IMR-90 (cell line): Measurements from ENCODE around the gene BCKDK. TPM values are rescaled to one million over a fixed set of nuclear protein-coding genes. Genes with fewer than 3 reads are reported as not detected.

Source experiments
- ATAC-seq: fragments of 200-7000 bp; cut with Tn5 transposase; 2 replicates; pipeline ENCODE4 v1.9.1; 2020; ENCODE audit warnings: low read depth, mild to moderate bottlenecking, moderate library complexity
- BruUV-seq: library from RNA; stranded (reverse); fragments of 400-500 nt; replicated peaks from 2 replicates; lab custom pipeline; 2021; lab: Mats Ljungman, UMichigan
- CTCF ChIA-PET: fragments of 300-600 bp; formaldehyde crosslinking; extraction: SDS; loops from one replicate; lab custom pipeline; 2021; ENCODE audit warnings: antibody characterized with exemption; lab: Yijun Ruan, JAX
- POLR2A ChIA-PET: fragments of 300-600 bp; sonication (Branson Sonifier 250); formaldehyde crosslinking; loops from one replicate; lab custom pipeline; 2022; ENCODE audit warnings: antibody characterized with exemption; ENCODE audit not compliant: unreplicated experiment; lab: Charles Lee
- DNase-seq: peaks from one replicate; pipeline ENCODE4 v3.0.0; 2013
- H2AFZ ChIP-seq: replicated peaks from 2 replicates; pipeline ENCODE3; 2013; ENCODE audit warnings: low read length, mild to moderate bottlenecking; ENCODE audit not compliant: poor library complexity
- H2AK5ac ChIP-seq: 2 replicates; pipeline ENCODE4 v1.6.1; 2013; ENCODE audit warnings: low read depth, low read length, inconsistent platforms
- H2AK9ac ChIP-seq: replicated peaks from 2 replicates; pipeline ENCODE3; 2013; ENCODE audit warnings: mild to moderate bottlenecking, low read depth, low read length, moderate library complexity; ENCODE audit not compliant: poor library complexity
- H2BK120ac ChIP-seq: 2 replicates; pipeline ENCODE4 v1.6.1; 2013; ENCODE audit warnings: low read depth, low read length, inconsistent platforms
- H2BK15ac ChIP-seq: 3 replicates; pipeline ENCODE4 v1.6.1; 2013; ENCODE audit warnings: low read depth, low read length, inconsistent platforms
- H2BK20ac ChIP-seq: 2 replicates; pipeline ENCODE4 v1.6.1; 2013; ENCODE audit warnings: low read depth, mild to moderate bottlenecking, inconsistent platforms, low read length, moderate library complexity
- H2BK5ac ChIP-seq: 2 replicates; pipeline ENCODE4 v1.6.1; 2013; ENCODE audit warnings: mild to moderate bottlenecking, low read depth, low read length, inconsistent platforms; ENCODE audit not compliant: poor library complexity, severe bottlenecking
- H3K14ac ChIP-seq: replicated peaks from 2 replicates; pipeline ENCODE4 v1.6.1; 2013; ENCODE audit warnings: low read depth, low read length, inconsistent platforms
- H3K18ac ChIP-seq: 2 replicates; pipeline ENCODE4 v1.6.1; 2013; ENCODE audit warnings: low read depth, low read length, control low read depth
- H3K23ac ChIP-seq: 2 replicates; pipeline ENCODE4 v1.6.1; 2013; ENCODE audit warnings: low read depth, low read length, inconsistent platforms
- H3K27ac ChIP-seq: 2 replicates; pipeline ENCODE4 v1.5.1; 2013; ENCODE audit warnings: mild to moderate bottlenecking, control low read depth, low read length; ENCODE audit not compliant: insufficient read depth
- H3K27me3 ChIP-seq: 2 replicates; pipeline ENCODE4 v1.6.1; 2013; ENCODE audit warnings: low read length; ENCODE audit not compliant: control insufficient read depth, insufficient read depth
- H3K36me3 ChIP-seq: 2 replicates; pipeline ENCODE4 v1.6.1; 2013; ENCODE audit warnings: low read length, mixed read lengths; ENCODE audit not compliant: control insufficient read depth, insufficient read depth
- H3K4ac ChIP-seq: 2 replicates; pipeline ENCODE4 v1.6.1; 2013; ENCODE audit warnings: low read depth, low read length, inconsistent platforms
- H3K4me1 ChIP-seq: 2 replicates; pipeline ENCODE4 v1.6.1; 2013; ENCODE audit warnings: low read length, mixed read lengths; ENCODE audit not compliant: control insufficient read depth, insufficient read depth
- H3K4me2 ChIP-seq: 2 replicates; pipeline ENCODE4 v1.6.1; 2013; ENCODE audit warnings: low read depth, mild to moderate bottlenecking, control low read depth, low read length, moderate library complexity
- H3K4me3 ChIP-seq: 2 replicates; pipeline ENCODE4 v1.5.1; 2013; ENCODE audit warnings: low read depth, mild to moderate bottlenecking, control low read depth, low read length, moderate library complexity; ENCODE audit not compliant: insufficient read depth
- H3K56ac ChIP-seq: 2 replicates; pipeline ENCODE4 v1.6.1; 2013; ENCODE audit warnings: low read length, inconsistent platforms; ENCODE audit not compliant: insufficient read depth; ENCODE audit errors: extremely low read depth
- H3K79me1 ChIP-seq, 2 experiments: 2 replicates each; pipeline ENCODE4 v1.6.1; 2013; ENCODE audit warnings: low read length in 2 of 2, inconsistent platforms in 1 of 2, low read depth in 1 of 2
- H3K9ac ChIP-seq: 2 replicates; pipeline ENCODE4 v1.6.1; 2013; ENCODE audit warnings: low read depth, low read length, control low read depth
- H3K9me1 ChIP-seq: 2 replicates; pipeline ENCODE4 v1.6.1; 2013; ENCODE audit warnings: low read length, inconsistent platforms; ENCODE audit not compliant: insufficient read depth
- H3K9me3 ChIP-seq: 2 replicates; pipeline ENCODE4 v1.6.1; 2013; ENCODE audit warnings: low read length; ENCODE audit not compliant: control insufficient read depth, insufficient read depth
- H4K20me1 ChIP-seq: 2 replicates; pipeline ENCODE4 v1.6.1; 2013; ENCODE audit warnings: low read length, inconsistent platforms; ENCODE audit not compliant: insufficient read depth
- H4K5ac ChIP-seq: 2 replicates; pipeline ENCODE4 v1.6.1; 2013; ENCODE audit warnings: mild to moderate bottlenecking, low read depth, low read length, control low read depth
- H4K8ac ChIP-seq, 2 experiments: 2 replicates each; pipeline ENCODE4 v1.6.1; 2013; ENCODE audit warnings: low read depth in 2 of 2, low read length in 2 of 2, control low read depth in 1 of 2, inconsistent platforms in 1 of 2
- H4K91ac ChIP-seq: 2 replicates; pipeline ENCODE4 v1.6.1; 2013; ENCODE audit warnings: low read depth, low read length, inconsistent platforms; ENCODE audit not compliant: insufficient read depth
- BHLHE40 ChIP-seq: fragments of 150-350 bp; IDR thresholded peaks from 2 replicates; pipeline ENCODE4 v1.6.1; 2016; ENCODE audit warnings: mild to moderate bottlenecking, low read depth, low read length
- CEBPB ChIP-seq: IDR thresholded peaks from 2 replicates; pipeline ENCODE4 v1.6.1; 2012; ENCODE audit warnings: low read depth, low read length, improper control_type of control experiment
- CHD1 ChIP-seq: IDR thresholded peaks from 2 replicates; pipeline ENCODE4 v1.6.1; 2012; ENCODE audit warnings: low read depth, low read length, improper control_type of control experiment
- MAZ ChIP-seq: IDR thresholded peaks from 2 replicates; pipeline ENCODE4 v1.6.1; 2012; ENCODE audit warnings: low read depth, mild to moderate bottlenecking, low read length, improper control_type of control experiment, moderate library complexity, borderline replicate concordance
- POLR2A ChIP-seq: IDR thresholded peaks from 2 replicates; pipeline ENCODE4 v1.6.1; 2012; ENCODE audit warnings: mild to moderate bottlenecking, low read depth, low read length
- RAD21 ChIP-seq: IDR thresholded peaks from 2 replicates; pipeline ENCODE4 v1.6.1; 2012; ENCODE audit warnings: low read length, improper control_type of control experiment
- RCOR1 ChIP-seq: IDR thresholded peaks from 2 replicates; pipeline ENCODE4 v1.6.1; 2012; ENCODE audit warnings: mild to moderate bottlenecking, low read length, improper control_type of control experiment; ENCODE audit not compliant: insufficient replicate concordance
- RFX5 ChIP-seq: IDR thresholded peaks from 2 replicates; pipeline ENCODE4 v1.8.0; 2012; ENCODE audit warnings: low read depth, mild to moderate bottlenecking, low read length, moderate library complexity
- WGBS, 2 experiments: methylation state at CpG; one replicate each; pipeline versions ENCODE4 v1.1.5 to v1.1.7; 2013; ENCODE audit warnings: missing lambda C conversion rate in 2 of 2; ENCODE audit not compliant: insufficient read length in 1 of 2; ENCODE audit errors: extremely low coverage in 2 of 2; 5-methylcytosine and 5-hydroxymethylcytosine counted together
- dilution Hi-C: fragments of 300-500 bp; cut with HindIII; formaldehyde crosslinking; loops from one replicate; pipeline ENCODE4 v1.14.3; 2018; ENCODE audit warnings: low sequenced_read_pairs; ENCODE audit not compliant: unreplicated experiment
- in situ Hi-C: fragments of 300-500 bp; cut with MboI; formaldehyde crosslinking; loops from 3 replicates; pipeline ENCODE4 v1.14.3; 2019; ENCODE audit warnings: low sequenced_read_pairs, inconsistent platforms, mixed read lengths
- intact Hi-C: fragments of 100-400 bp; cut with micrococcal nuclease; formaldehyde crosslinking; loops from 2 replicates; pipeline ENCODE4 v1.10.0; 2022
- polyA plus RNA-seq, 3 experiments: library from polyadenylated mRNA; depleted of rRNA; stranded (reverse); fragments of >200 nt; gene quantifications; 2 replicates each; pipeline ENCODE4 v1.2.3, GENCODE V29; 2012; ENCODE audit warnings: low replicate concordance in 1 of 3
- total RNA-seq: library from RNA; depleted of rRNA; stranded (reverse); fragments of >200 nt; gene quantifications from 2 replicates; pipeline ENCODE4 v1.2.3, GENCODE V29; 2012
- TF ChIP-seq, protein P1 (sequence below): conservative IDR thresholded peaks from 2 replicates; pipeline ENCODE4 v1.5.1; 2012; ENCODE audit warnings: mild to moderate bottlenecking, low read depth, low read length, improper control_type of control experiment
- TF ChIP-seq, protein P2 (sequence below): fragments of 150-350 bp; IDR thresholded peaks from 2 replicates; pipeline ENCODE4 v1.6.1; 2016; ENCODE audit warnings: low read depth, mild to moderate bottlenecking, low read length, moderate library complexity, borderline replicate concordance

Gene BCKDK
- total and polyA plus RNA-seq, 2 of the 4 experiments (the other 2 are of a cell fraction): 26.0 to 79.3 TPM

DNA sequence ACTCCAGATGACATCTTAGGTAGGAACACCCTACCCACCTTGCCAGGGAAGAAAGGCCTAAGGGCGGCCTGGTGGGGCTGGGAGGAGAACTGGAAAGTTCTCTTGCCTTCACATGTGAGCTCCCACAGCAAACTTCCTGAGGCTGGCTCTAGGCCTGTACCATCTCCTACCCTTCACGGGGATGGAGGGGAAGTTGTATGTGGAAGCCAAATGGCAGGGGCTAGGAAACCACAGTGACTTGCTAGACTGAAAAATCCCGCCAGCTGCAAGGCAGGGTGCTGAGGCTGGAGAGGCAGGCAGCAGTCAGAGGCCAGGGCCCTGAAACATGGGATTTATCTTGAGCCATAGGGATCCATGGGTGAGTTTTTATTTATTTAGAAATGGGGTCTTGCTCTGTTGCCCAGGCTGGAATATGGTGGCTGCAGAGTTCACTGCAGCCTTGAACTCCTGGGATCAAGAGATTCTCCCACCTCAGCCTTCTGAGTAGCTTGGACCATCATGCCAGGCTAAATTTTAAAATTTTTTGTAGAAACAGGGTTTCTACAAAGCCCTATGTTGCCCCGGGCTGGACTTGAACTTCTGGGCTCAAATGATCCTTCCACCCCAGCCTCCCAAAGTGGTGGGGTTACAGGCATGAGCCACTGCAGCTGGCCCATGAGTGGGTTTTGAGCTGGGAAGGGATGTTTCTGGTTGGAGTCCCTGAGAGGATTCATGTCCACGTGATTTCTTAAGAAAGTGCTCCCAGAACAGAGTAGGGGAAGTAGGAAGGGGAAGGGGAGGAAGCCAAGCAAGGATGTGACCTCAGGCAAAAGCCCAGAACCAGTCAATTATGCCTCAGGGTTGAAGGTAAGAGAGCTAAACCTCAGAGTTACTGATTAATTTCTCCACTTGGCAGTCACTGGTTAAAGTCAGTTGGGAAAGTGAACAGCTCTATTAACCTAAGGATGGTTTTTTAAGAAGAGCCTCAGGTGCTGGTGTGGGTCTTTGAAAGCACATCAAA lies 5.2 kb downstream of the BCKDK start (continued):
- TF ChIP-seq, protein P1, sequence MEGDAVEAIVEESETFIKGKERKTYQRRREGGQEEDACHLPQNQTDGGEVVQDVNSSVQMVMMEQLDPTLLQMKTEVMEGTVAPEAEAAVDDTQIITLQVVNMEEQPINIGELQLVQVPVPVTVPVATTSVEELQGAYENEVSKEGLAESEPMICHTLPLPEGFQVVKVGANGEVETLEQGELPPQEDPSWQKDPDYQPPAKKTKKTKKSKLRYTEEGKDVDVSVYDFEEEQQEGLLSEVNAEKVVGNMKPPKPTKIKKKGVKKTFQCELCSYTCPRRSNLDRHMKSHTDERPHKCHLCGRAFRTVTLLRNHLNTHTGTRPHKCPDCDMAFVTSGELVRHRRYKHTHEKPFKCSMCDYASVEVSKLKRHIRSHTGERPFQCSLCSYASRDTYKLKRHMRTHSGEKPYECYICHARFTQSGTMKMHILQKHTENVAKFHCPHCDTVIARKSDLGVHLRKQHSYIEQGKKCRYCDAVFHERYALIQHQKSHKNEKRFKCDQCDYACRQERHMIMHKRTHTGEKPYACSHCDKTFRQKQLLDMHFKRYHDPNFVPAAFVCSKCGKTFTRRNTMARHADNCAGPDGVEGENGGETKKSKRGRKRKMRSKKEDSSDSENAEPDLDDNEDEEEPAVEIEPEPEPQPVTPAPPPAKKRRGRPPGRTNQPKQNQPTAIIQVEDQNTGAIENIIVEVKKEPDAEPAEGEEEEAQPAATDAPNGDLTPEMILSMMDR: no peak

DNA sequence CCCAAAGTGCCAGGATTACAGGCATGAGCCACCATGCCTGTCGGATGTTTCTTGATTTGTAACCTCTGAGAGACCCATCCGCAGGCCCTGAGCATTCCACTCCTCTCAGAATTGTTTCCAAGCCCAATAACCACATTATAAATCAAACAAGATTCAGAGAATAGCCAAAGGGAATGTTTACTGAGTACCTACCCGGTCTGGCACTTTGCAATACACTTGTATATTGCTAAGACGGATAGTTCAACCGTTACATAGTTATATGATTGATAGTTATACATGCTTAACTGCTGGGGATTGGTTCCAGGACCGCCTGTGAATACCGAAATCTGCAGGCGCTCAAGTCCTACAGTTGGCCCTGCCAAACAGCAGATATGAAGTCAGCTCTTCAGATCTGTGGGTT lies 6.3 kb downstream of the BCKDK start:
- dilution Hi-C loops (no loop called here), in situ Hi-C loops (no loop called here), intact Hi-C loops (no loop called here)
- no peak overlapping the region for H2AK9ac ChIP-seq
- no peak overlapping the region for H2BK120ac ChIP-seq
- 80% methylated on average over 1 of the region's 8 CpGs; no CpG with 5 or more reads in 1 of the 2 experiments for WGBS, 2 experiments
- H3K4me3 ChIP-seq: no peak overlapping the region
- H4K8ac ChIP-seq: no peak overlapping the region
- H2BK15ac ChIP-seq: no peak overlapping the region
- H3K27ac ChIP-seq: no peak overlapping the region
- ATAC-seq (no peak), DNase-seq (no peak)
- H3K79me1 ChIP-seq: peaks cover 28 to 55% of the 10 kb centered on the region in 2 experiments
- H3K36me3 ChIP-seq: peaks cover 37% of the 10 kb centered on the region
- no peak overlapping the region for H2BK5ac ChIP-seq
- 0 out of 2 replicates have a peak, but pooled peaks cover 3% of the 10 kb centered on the region for H3K4me1 ChIP-seq
- no peaks in the 10 kb centered on the region for H3K27me3 ChIP-seq
- no peak overlapping the region for H3K9ac ChIP-seq
- H3K14ac ChIP-seq: no peak overlapping the region
- H2BK20ac ChIP-seq: no peak overlapping the region
- H2AFZ ChIP-seq: no peak overlapping the region
- H3K9me1 ChIP-seq: peaks cover 8% of the 10 kb centered on the region
- no peak overlapping the region for H3K23ac ChIP-seq
- H3K18ac ChIP-seq: no peak overlapping the region
- no peak overlapping the region for H3K56ac ChIP-seq
- no TSS peak for BruUV-seq
- ChIA-PET CTCF (no interaction called here), POLR2A (no interaction called here)
- H2AK5ac ChIP-seq: no peak overlapping the region
- H4K5ac ChIP-seq: no peak overlapping the region
- H3K4me2 ChIP-seq: no peak overlapping the region
- H3K4ac ChIP-seq: no peak overlapping the region
- no peaks in the 10 kb centered on the region for H3K9me3 ChIP-seq
- H4K20me1 ChIP-seq: peaks cover 9% of the 10 kb centered on the region
- H4K91ac ChIP-seq: no peak overlapping the region
- no peak for TF ChIP-seq RCOR1
- no peak for TF ChIP-seq CEBPB
- TF ChIP-seq RFX5: no peak
- no peak for TF ChIP-seq BHLHE40
- no peak for TF ChIP-seq MAZ
- no peak for TF ChIP-seq POLR2A
- TF ChIP-seq, protein P2, sequence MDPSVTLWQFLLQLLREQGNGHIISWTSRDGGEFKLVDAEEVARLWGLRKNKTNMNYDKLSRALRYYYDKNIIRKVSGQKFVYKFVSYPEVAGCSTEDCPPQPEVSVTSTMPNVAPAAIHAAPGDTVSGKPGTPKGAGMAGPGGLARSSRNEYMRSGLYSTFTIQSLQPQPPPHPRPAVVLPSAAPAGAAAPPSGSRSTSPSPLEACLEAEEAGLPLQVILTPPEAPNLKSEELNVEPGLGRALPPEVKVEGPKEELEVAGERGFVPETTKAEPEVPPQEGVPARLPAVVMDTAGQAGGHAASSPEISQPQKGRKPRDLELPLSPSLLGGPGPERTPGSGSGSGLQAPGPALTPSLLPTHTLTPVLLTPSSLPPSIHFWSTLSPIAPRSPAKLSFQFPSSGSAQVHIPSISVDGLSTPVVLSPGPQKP: no peak
- TF ChIP-seq CHD1: no peak
- no peak for TF ChIP-seq RAD21
- TF ChIP-seq, protein P1: no peak
